HL-60 (cell line): ENCODE data around the gene MUSTN1.

Source experiments
- CTCF ChIP-seq: IDR thresholded peaks from one replicate; pipeline ENCODE4 v1.5.1; 2011; ENCODE audit warnings: low read length, control low read depth, inconsistent platforms; ENCODE audit not compliant: insufficient read depth
- GABPA ChIP-seq: IDR thresholded peaks from 2 replicates; pipeline ENCODE4 v1.6.1; 2012; ENCODE audit warnings: low read depth
- TF ChIP-seq, protein P1 (sequence below): IDR thresholded peaks from 2 replicates; pipeline ENCODE4 v1.6.1; 2012; ENCODE audit warnings: low read depth; ENCODE audit not compliant: insufficient replicate concordance

DNA sequence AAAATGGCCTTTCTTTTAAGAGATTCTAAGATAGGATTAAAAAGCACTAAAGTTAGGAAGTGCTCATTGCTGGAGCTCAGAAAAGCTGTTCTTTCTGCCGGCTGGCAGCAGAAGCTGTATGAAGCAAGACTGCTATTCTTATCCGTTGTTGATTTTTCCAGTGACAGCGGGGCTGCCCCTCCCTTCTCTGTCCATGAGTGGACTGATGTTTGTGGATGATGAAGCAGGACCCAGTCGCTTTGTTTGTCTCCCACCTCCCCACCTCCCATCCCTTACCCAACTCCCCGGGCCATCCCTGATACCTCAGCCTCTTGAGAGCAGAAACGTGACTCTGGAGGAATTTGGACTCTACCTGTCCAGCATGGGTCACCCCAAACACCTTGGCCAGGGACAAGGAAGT, 10.3 kb upstream of the MUSTN1 start:
- no peak for TF ChIP-seq CTCF
- no peak for TF ChIP-seq GABPA
- TF ChIP-seq, protein P1, sequence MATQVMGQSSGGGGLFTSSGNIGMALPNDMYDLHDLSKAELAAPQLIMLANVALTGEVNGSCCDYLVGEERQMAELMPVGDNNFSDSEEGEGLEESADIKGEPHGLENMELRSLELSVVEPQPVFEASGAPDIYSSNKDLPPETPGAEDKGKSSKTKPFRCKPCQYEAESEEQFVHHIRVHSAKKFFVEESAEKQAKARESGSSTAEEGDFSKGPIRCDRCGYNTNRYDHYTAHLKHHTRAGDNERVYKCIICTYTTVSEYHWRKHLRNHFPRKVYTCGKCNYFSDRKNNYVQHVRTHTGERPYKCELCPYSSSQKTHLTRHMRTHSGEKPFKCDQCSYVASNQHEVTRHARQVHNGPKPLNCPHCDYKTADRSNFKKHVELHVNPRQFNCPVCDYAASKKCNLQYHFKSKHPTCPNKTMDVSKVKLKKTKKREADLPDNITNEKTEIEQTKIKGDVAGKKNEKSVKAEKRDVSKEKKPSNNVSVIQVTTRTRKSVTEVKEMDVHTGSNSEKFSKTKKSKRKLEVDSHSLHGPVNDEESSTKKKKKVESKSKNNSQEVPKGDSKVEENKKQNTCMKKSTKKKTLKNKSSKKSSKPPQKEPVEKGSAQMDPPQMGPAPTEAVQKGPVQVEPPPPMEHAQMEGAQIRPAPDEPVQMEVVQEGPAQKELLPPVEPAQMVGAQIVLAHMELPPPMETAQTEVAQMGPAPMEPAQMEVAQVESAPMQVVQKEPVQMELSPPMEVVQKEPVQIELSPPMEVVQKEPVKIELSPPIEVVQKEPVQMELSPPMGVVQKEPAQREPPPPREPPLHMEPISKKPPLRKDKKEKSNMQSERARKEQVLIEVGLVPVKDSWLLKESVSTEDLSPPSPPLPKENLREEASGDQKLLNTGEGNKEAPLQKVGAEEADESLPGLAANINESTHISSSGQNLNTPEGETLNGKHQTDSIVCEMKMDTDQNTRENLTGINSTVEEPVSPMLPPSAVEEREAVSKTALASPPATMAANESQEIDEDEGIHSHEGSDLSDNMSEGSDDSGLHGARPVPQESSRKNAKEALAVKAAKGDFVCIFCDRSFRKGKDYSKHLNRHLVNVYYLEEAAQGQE = no peak
